Frontal cortex (tissue), 4 donors: Measurements from ENCODE around the gene DNAJC12. TPM values are rescaled to one million over a fixed set of nuclear protein-coding genes. Genes with fewer than 3 reads are reported as not detected.
"Not testable (repeated sequence)": the region's sequence is repeated elsewhere in the genome, so short reads cannot be mapped to it uniquely, and the experiment has no call there.

Experiments used
- DNase-seq, 2 donors: peaks; one replicate each; pipeline ENCODE4 v3.0.0; 2012; ENCODE audit warnings: low spot score in 2 of 2
- FAIRE-seq: peaks from 2 replicates; lab custom pipeline; 2012; peaks lifted over from hg19 to GRCh38; lab: Jason Lieb, UNC
- small RNA-seq: library from RNA; depleted of rRNA; stranded (forward); fragments of <200 nt; gene quantifications from one replicate; pipeline ENCODE3, GENCODE V24; 2014
- total RNA-seq: library from RNA; depleted of rRNA; stranded (reverse); fragments of >200 nt; gene quantifications from one replicate; pipeline ENCODE4 v1.2.3, GENCODE V29; 2014
- donor health status: control.
- donor health status: control.
- donor health status: control.

DNAJC12 gene
- total RNA-seq, 1 donor from 2014 or later: 4.5 TPM

DNA sequence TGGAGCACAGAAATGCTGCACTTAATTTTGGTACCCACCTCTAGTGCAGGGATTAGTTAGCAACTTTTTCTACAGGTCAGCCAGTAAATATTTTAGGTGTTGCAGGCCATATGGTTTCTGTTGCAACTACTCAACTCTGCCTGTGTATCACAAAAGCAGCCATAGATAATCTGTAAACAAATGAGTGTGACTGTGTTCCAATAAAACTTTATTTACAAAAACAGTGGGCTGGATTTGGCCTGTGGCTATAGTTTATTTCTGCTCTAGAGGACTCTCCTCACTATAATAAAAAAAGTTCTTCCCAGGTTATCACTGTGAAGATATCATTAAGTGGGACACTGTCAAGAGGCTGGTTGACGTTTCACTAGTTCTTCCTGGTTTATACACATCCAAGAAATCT is 65.8 kb downstream of the DNAJC12 start:
- DNase-seq: no peak
- no peak for FAIRE-seq

DNA sequence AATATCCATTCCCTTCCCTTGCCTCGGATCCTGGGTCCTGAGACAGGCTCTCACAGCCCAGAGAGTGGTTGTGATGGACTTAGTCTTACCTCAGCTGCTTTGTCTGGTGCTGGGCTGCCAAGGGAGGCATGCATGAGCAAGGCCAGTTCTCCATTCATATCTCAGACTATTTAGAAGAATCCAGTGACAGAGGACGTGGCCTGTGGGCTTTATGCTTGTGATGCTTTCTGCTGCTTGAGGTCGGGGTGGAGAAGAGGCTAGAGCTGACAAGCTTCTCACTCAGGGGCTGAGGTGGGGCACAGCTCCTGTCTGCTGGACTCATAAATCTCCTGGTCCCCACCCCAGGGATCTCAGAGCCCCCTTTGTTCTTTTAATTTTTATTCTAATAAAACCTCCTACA is 66.8 kb downstream of the DNAJC12 start:
- FAIRE-seq (no peak), DNase-seq (no peak)

DNA sequence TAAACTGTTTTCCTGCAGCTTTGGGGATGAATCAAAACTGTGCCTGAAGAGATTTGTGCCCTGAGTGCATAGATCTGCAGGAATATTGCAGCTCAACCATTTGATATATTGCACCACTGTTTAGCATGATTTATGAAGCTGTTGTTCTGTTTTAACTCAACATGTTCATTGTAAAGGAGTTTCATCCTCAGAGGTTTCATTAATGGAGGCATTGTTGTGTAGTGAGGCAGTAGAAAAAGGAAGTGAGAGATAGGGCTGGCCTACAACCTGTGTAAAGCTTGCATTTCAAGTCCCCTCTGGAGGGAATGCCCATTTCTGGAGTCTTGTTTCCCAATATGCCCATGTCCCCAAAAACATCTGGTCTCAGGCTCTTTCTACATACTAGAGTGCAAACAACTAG is 67.5 kb downstream of the DNAJC12 start:
- no peak for FAIRE-seq
- no peak for DNase-seq

DNA sequence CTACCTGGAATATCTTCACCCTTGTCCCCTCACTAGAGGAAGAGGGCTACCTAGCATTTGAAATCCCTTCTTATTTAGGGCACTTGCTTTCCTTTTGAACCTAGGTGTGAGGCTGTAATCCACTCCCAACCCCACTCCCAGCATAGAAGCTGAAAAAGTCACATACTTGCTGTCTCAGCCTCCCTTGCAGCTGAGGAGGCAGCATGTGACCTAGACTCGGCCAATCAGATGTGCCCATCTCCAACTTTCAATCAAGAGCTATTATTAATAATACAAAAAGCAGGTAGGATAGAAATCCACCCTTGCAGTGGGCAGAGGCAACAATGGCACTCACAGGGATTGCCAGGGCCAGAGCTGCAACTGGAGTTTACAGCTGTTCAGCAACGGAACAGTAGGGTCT is 70.7 kb downstream of the DNAJC12 start:
- FAIRE-seq: no peak
- DNase-seq: no peak

DNA sequence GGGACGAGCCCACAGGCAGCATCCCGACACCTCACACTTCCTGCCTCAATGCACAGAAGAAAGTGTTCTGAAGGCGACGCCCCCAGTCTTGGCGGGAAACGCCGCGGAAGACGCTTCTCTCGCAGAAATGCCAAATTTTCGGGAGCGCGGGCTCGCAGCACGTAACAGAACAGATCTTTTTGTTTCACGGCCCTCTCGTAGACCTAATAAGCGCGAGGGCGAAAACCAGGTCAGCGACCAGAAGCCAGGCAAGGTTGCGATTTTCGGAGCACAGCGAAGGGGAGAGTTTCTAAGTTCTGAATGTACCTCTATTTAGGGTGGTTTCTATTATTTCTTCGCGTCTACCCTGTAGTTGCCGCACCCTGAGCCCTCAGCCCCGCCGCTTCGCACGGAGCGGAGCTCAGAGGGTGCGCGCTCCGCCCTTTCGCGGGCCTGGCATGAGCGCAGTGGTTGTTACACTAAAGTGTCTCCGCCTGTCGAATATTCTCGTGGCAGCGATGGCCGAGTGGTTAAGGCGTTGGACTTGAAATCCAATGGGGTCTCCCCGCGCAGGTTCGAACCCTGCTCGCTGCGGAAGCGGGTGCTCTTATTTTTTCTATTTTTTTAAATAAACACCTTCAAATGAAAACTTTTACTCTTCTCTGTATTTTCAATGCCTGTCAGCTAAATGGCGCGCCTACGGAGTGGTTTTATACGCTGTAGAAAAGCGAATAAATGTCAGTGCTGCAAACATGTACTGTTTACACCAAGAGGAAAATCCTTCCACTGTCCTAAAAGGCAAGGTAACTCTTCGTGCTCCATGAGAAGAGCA is 73.8 kb downstream of the DNAJC12 start:
- no peak for FAIRE-seq

DNA sequence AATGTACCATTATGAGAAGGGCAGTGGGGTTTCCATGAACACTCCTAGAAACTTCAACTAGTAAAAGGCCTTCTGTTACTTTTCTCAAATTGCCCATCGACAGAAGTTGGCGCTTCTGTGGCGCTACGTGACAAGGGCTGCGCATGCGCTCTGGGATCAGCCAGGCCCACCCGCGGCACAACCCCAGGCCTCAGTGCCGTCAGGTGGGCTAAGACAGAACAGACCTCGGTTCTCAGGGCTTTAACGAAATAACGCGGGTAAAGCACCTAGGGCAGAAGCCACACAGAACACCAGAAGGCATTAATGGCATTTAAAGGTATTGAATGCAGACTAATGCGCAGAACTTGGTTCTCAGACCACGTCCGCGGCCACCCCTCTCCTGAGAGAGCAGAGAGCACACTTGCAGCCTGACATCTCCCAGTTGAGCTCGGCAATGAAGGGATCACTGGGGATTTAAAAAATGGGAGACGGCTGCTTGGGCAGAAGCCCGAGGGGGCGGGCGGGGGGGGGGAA is 74.4 kb downstream of the DNAJC12 start:
- no peak for FAIRE-seq
- DNase-seq: peak; percentile 48 to 60

More for the DNA sequence above, 73.8 kb downstream of the DNAJC12 start:
- DNase-seq: peak; percentile 57 to 71

DNA sequence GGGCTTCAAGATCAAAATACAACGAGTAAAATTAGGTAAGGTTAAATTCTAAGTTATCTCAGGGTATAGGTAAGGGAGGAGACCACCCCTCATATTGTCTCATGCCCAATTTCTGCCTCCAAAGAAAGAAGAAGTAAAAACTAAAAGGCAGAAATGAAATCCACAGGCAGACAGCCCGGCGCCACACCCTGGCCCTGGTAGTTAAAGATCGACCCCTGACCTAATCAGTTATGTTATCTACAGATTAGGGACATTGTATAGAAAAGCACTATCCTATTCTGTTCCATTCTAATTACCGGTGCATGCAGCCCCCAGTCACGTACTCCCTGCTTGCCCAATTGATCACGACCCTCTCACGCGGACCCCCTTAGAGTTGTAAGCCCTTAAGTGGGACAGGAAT is 75.4 kb downstream of the DNAJC12 start:
- not testable (repeated sequence) for DNase-seq, FAIRE-seq

DNA sequence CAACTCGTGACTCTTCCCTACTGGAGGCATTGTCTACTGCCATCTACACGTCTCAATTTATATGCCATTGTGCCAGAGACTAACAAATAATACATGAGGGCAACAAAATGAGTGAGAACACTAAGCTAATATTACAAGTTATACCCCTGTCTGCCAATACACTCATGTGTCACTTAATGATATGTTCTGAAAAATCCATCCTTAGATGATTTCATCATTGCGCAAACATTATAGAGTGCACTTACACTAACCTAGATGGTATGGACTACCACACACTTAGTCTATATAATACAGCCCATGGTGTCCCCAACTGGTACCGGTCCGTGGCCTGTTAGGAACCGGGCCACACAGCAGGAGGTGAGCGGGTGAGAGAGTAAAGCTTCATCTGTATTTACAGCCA is 77.7 kb downstream of the DNAJC12 start:
- FAIRE-seq (no peak), DNase-seq (no peak)

Small RNA genes within 50 kb of the gene (small RNA-seq; reads per million reads assigned to genes)
- gene RN7SL394P: not detected
- gene RNU6-1250P: not detected
- gene RNU6-523P: not detected

Other genes starting within 250 kb of the DNAJC12 start
- 2.0 TPM for gene CTNNA3, start 142.0 kb downstream of the DNAJC12 start, total RNA-seq
- gene SIRT1, start 46.5 kb upstream of the DNAJC12 start, total RNA-seq: 45.7 TPM
- gene HERC4, start 237.1 kb upstream of the DNAJC12 start, total RNA-seq: 72.6 TPM